CD4-positive, alpha-beta T cell treated with Interleukin-21 for 1 hour (primary cell): ENCODE data around the gene ITGA5.
"Not testable (repeated sequence)": the region's sequence is repeated elsewhere in the genome, so short reads cannot be mapped to it uniquely, and the experiment has no call there.

Experiments used
- DNase-seq: peaks from one replicate; pipeline ENCODE4 v3.0.0-alpha.2; 2020

Gene ITGA5

GRCh38 chr12:54368709-54369596 is 50.1 kb downstream of the ITGA5 start:
- peak; percentile 89 for DNase-seq

- no peak for DNase-seq
Observed at GRCh38 chr12:54368025-54368708, 50.9 kb downstream of the ITGA5 start.

DNA sequence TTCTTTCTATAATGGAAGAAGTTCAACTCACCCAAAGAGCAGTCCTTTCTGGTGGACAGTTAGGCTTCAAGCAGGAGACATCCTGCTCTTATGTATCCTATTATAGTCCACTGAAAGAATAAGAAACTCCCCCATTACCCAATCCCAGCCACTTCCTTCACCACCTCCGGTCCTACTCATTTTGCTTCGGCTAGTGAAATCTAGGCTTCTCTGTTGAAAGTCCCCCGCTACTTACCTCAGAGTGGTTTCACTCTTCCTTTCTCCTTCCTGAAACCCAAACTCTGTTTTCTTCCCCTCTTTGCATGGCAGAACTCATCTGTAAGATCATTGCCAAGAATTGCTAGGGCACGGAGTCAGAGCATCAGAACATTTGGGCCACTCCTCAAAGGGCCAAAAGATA is 54.7 kb downstream of the ITGA5 start, which contains the start of gene GPR84:
TSS of gene GPR84 (minus strand) at position 74 of the 400 bp plus-strand sequence. CDS start 635 bp downstream, outside the sequence.
- DNase-seq, result peak; percentile 36

GRCh38 chr12:54363618-54364017 is 55.4 kb downstream of the ITGA5 start:
- no peak for DNase-seq

GRCh38 chr12:54363047-54363446 is 56.0 kb downstream of the ITGA5 start:
- no peak for DNase-seq

GRCh38 chr12:54360717-54361456 is 58.2 kb downstream of the ITGA5 start:
- DNase-seq, result peak; percentile 48

DNA sequence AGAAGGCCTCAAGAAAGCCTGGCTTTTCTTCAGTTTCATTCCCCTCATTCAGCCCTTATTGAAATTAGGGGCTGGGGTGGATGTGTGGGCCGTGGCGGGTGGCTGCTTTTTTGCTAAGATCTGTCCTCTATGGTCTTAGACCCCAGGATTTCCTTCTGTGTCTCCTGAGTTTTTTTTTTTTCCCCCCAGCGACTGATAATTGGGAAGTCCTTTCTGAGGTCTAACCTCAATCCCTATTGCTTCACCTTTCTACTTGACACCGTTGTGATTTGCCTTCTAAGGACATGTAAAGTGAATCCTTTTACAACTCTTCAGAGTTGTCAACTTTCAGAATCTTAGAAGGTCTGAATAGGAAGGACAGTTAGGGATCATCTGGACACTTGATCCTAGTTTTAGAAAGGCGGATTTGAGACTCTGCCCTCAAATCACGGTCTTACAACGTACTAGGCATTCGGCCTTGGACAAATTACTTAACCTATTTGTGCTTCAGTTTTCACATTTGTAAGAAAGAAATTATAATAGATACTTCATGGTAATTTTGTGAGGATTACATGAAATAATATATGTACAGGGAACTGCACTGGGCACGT is 59.2 kb downstream of the ITGA5 start:
- no peak for DNase-seq

DNA sequence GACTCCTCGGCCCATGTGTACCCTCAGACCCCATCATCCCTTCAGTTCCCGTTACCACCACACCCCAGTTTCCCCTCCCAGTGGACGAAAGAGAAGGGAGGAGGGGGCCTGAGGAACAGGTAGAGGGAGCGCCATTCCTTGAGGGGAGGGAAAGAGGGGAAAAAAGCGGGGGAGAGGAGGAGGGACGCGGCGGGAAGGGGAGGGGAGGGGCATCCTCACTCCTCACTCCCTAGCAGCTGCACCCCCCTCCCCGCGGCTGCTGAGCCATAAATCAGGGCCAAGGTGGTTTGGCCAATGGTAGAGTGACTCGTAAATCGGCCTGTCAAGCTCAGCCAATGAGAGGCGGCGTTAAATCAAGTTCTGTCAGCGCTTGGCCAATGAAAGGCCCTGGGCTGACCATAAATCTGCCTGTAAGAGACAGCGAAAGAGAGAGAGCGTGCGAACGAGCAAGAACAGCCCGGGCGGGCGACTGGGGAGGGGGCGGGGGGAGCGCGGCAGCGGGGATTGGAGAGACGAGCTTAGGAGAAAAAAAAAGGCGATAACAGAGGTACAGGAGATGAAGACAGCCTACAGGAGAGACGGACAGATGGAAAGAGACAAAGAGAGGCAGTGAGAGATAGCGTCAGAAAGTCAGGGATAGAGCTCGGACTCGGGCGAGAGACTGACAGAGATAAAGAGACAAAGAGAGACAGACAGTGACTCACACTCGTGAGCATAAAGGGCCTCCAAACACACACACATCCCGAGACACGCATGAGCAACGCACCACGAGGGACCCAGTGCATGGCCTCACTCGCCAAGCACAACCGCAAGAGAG is 59.9 kb downstream of the ITGA5 start:
- DNase-seq, result peak; percentile 98

GRCh38 chr12:54358191-54358944 is 60.7 kb downstream of the ITGA5 start:
- DNase-seq, result peak; percentile 60

- no peak for DNase-seq
Observed at GRCh38 chr12:54357506-54358190, 61.4 kb downstream of the ITGA5 start.

- DNase-seq, result no peak
Observed at GRCh38 chr12:54356951-54357356, 62.1 kb downstream of the ITGA5 start.

DNA sequence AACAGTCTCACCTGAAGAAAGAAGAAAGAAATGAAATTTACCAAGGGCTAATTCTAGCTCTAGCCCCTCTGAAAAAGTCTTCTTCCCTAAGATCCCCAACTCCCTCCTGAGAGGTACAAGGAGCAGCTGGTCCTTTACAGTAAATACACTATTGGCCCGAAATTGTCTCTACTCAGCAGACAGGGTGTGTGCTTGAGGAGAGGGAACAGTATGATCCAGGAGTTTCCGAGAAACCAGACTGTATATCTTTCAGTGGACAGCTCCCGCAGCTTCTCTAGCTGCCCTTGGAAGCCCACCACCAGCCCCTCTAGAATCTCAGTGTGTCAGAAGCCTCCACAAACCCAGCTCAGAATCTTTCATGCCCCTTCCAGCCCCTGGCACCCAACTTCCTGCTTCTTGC is 62.8 kb downstream of the ITGA5 start:
- no peak for DNase-seq

GRCh38 chr12:54355104-54355815 is 63.8 kb downstream of the ITGA5 start:
- DNase-seq, result no peak

GRCh38 chr12:54354271-54354670 is 64.8 kb downstream of the ITGA5 start:
- not testable (repeated sequence) for DNase-seq

- DNase-seq, result no peak
Observed at GRCh38 chr12:54352891-54353874, 65.9 kb downstream of the ITGA5 start.

DNA sequence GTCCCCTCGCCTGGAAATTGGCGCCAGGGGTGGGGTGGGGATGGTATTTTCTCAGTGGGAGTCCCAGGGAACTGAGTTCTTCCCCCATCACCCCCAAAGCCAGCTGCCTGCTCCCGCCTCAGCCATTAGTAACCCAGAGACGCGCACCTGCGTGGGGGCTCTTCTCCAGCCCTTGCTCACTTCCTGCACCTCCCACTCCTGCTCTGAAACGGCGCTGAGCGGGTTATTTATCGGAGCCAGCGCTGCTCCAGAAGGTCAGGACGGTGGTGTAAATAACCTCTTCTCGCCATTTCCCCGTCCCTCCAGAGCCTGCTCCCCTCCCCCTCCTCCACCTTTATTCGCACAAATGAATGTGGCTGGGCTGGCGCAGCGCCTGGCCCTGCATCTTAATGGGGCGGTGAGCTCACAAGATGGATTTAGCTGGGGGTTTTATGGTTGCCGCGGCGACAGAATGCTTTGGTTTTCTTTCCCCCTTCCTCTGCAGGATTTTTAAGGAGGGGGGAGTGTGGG is 67.0 kb downstream of the ITGA5 start:
- no peak for DNase-seq

DNA sequence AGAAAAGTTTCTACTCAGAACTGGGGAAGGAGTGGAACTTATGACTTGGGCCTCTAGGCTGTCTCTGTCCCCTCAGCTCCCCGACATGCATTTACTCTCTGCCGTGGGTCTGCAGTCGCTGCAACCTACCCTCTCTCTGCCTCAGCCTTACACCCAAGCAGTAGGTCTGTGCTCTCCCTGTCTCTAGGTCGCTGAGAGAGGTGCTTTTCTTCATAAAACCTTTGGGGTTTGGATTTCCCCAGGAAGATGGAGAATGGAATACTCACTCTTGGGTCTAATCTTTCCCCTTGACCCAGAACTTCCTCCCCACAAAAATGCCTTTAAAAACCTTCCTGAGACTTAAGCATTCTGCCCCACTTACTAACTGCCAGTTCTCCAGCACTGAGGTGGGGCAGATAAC is 67.7 kb downstream of the ITGA5 start:
- DNase-seq, result no peak

GRCh38 chr12:54350743-54351142 is 68.3 kb downstream of the ITGA5 start:
- no peak for DNase-seq
